ENCODE measurements around the gene MANEAL. TPM values are rescaled to one million over a fixed set of nuclear protein-coding genes. Genes with fewer than 3 reads are reported as not detected.

The MANEAL gene
- total and polyA plus RNA-seq, 2 of the 4 experiments (the other 2 are of a cell fraction), result 0.54 to 0.55 TPM

DNA sequence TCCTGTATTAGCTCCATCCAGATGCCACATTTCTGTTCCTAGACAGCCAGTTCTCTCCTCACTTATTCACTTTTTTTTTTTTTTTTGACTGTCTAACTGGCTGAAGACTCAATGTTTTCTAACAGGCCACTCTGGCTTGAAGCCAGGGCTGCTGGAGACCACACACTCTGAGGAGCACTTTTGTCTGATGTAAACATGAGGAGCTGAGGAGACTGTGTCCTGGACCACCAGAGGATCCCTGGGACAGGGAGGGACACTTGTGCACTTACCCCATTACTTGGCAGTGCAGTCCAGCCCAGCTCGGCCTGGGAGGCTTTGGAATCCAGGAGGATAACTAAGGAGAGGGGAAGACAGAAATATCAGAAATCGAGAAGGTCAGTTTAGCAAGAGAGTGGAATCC lies 31.1 kb upstream of the MANEAL start:
- Histone ChIP-seq H3K9ac (ENCODE audit: low read depth, low read length) (no peak overlapping the region), H3K14ac (replicated peaks; ENCODE audit: low read depth, low read length) (no peak overlapping the region), H4K5ac (ENCODE audit: low read depth, low read length) (no peak overlapping the region), H2BK120ac (ENCODE audit: low read depth, low read length) (no peak overlapping the region), H2BK5ac (ENCODE audit: low read depth, low read length, poor library complexity, severe bottlenecking) (no peak overlapping the region), H2BK15ac (ENCODE audit: low read depth, low read length) (no peak overlapping the region), H4K8ac (ENCODE audit: low read depth in 2 of 2, low read length in 2 of 2) (no peak overlapping the region), H3K4ac (ENCODE audit: low read depth, low read length) (no peak overlapping the region), H3K4me2 (ENCODE audit: low read depth, low read length) (no peak overlapping the region), H2AK5ac (ENCODE audit: low read depth, low read length) (no peak overlapping the region), H3K27me3 (ENCODE audit: control insufficient read depth, insufficient read depth, low read length) (peaks cover 40% of the 10 kb centered on the region), H2AFZ (replicated peaks; ENCODE audit: low read length, poor library complexity) (no peak overlapping the region), H4K20me1 (ENCODE audit: insufficient read depth, low read length) (no peaks in the 10 kb centered on the region), H3K56ac (ENCODE audit: extremely low read depth, insufficient read depth, low read length) (no peak overlapping the region), H3K27ac (ENCODE audit: insufficient read depth, low read length) (no peak overlapping the region), H2BK20ac (ENCODE audit: low read depth, low read length) (no peak overlapping the region), H3K9me1 (ENCODE audit: insufficient read depth, low read length) (no peaks in the 10 kb centered on the region), H2AK9ac (replicated peaks; ENCODE audit: low read depth, low read length, poor library complexity) (no peak overlapping the region), H3K36me3 (ENCODE audit: control insufficient read depth, insufficient read depth, low read length) (no peaks in the 10 kb centered on the region), H3K23ac (ENCODE audit: low read depth, low read length) (no peak overlapping the region), H3K18ac (ENCODE audit: low read depth, low read length) (no peak overlapping the region), H3K4me1 (ENCODE audit: control insufficient read depth, insufficient read depth, low read length) (no peaks in the 10 kb centered on the region), H3K9me3 (ENCODE audit: control insufficient read depth, insufficient read depth, low read length) (no peaks in the 10 kb centered on the region; the same call in 1 of the 2 replicates), H3K79me1 (ENCODE audit: low read depth in 1 of 2, low read length in 2 of 2) (no peaks in the 10 kb centered on the region), H3K4me3 (ENCODE audit: insufficient read depth, low read depth, low read length) (no peak overlapping the region), H4K91ac (ENCODE audit: insufficient read depth, low read depth, low read length) (no peak overlapping the region)
- POLR2A ChIA-PET (ENCODE audit: unreplicated experiment), result no interaction called here
- dilution Hi-C loops (cut with HindIII; ENCODE audit: low sequenced_read_pairs, unreplicated experiment) (no loop called here), in situ Hi-C loops (cut with MboI; ENCODE audit: low sequenced_read_pairs) (no loop called here), intact Hi-C loops (cut with micrococcal nuclease) (no loop called here)
- CTCF ChIA-PET, result interaction anchor here (0.6 kb wide), 1 partner anchor 324 kb away, joined by 4 read pairs; no protein-coding TSS in a partner anchor
- WGBS, 2 experiments (ENCODE audit: extremely low coverage in 2 of 2, insufficient read length in 1 of 2), result no CpG with 5 or more reads among the region's 2 CpGs
- no peak for ATAC-seq (ENCODE audit: low read depth)
- TF ChIP-seq CEBPB (IDR thresholded peaks at IDR 0.05; ENCODE audit: low read depth, low read length), result no peak
- TF ChIP-seq, protein P1, sequence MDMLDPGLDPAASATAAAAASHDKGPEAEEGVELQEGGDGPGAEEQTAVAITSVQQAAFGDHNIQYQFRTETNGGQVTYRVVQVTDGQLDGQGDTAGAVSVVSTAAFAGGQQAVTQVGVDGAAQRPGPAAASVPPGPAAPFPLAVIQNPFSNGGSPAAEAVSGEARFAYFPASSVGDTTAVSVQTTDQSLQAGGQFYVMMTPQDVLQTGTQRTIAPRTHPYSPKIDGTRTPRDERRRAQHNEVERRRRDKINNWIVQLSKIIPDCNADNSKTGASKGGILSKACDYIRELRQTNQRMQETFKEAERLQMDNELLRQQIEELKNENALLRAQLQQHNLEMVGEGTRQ (IDR thresholded peaks at IDR 0.05; ENCODE audit: low read depth, low read length), result no peak
- TF ChIP-seq POLR2A (IDR thresholded peaks at IDR 0.05; ENCODE audit: low read depth, low read length), result no peak
- no peak for TF ChIP-seq MAFK (IDR thresholded peaks at IDR 0.05; ENCODE audit: low read depth, low read length)
- no peak for TF ChIP-seq MXI1 (IDR thresholded peaks at IDR 0.05; ENCODE audit: borderline replicate concordance, low read depth, low read length)
- no peak for TF ChIP-seq RFX5 (IDR thresholded peaks at IDR 0.05; ENCODE audit: low read depth, low read length)
- no peak for TF ChIP-seq BHLHE40 (IDR thresholded peaks at IDR 0.05; ENCODE audit: low read depth, low read length)
- no TSS peak for BruUV-seq (replicated peaks)
- no peak for DNase-seq
